AG04450 (cell line): Measurements from ENCODE around the gene LRRC58. TPM values are rescaled to one million over a fixed set of nuclear protein-coding genes. Genes with fewer than 3 reads are reported as not detected.

Experiments
- CTCF ChIA-PET: fragments of 300-600, 350-600 bp; formaldehyde crosslinking; extraction: SDS; loops from one replicate; lab custom pipeline; 2022; ENCODE audit warnings: antibody characterized with exemption, inconsistent platforms; lab: Charles Lee
- POLR2A ChIA-PET: fragments of 350-600 bp; formaldehyde crosslinking; extraction: SDS; loops from one replicate; lab custom pipeline; 2021; ENCODE audit warnings: antibody characterized with exemption, inconsistent platforms; lab: Yijun Ruan, JAX
- DNase-seq: peaks from one replicate; pipeline ENCODE4 v3.0.0-alpha.2; 2011; ENCODE audit warnings: low read depth, low spot score
- H3K27ac ChIP-seq: one replicate; pipeline ENCODE4 v1.5.1; 2012; ENCODE audit warnings: low read depth, low read length, control low read depth
- H3K27me3 ChIP-seq: one replicate; pipeline ENCODE4 v1.6.0; 2012; ENCODE audit warnings: low read length; ENCODE audit not compliant: control insufficient read depth, insufficient read depth
- H3K4me3 ChIP-seq: 2 replicates; pipeline ENCODE4 v1.5.1; 2011; ENCODE audit warnings: mild to moderate bottlenecking, low read depth, low read length, control low read depth
- H3K9me3 ChIP-seq: 2 replicates; pipeline ENCODE4 v1.5.1; 2012; ENCODE audit warnings: low read length; ENCODE audit not compliant: control insufficient read depth, insufficient read depth
- polyA plus RNA-seq: library from polyadenylated mRNA; depleted of rRNA; stranded (reverse); fragments of >200 nt; gene quantifications from 2 replicates; pipeline ENCODE4 v1.2.3, GENCODE V29; 2011
- TF ChIP-seq, protein P1 (sequence below): IDR thresholded peaks from 2 replicates; pipeline ENCODE4 v1.5.1; 2011; ENCODE audit warnings: low read depth, low read length, control low read depth, inconsistent platforms

The LRRC58 gene
- polyA plus RNA-seq, 1 experiment = 15.0 TPM

DNA sequence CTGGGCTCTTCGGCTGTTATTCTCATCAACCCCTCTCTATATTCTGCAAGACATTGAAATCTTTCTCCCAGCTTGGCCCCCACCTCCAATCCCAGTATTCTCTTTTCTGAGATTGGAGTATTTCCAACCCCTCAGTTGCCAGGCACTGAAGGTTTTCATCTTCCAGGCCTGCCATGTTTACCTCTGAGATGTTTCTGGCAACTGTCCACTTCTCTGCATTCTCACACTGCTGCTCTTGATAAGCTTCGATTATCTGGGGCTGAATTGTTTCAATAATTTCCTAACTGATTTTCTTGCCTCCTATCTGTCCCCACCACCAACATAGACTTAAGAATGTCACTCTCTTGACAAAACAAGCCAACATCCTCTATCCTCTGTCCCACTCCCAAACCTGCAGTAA lies 62.7 kb downstream of the LRRC58 start:
- Histone ChIP-seq H3K27me3 (peaks cover 31% of the 10 kb centered on the region), H3K4me3 (no peak overlapping the region), H3K27ac (no peak overlapping the region), H3K9me3 (peaks cover 6% of the 10 kb centered on the region; the same call in 1 of the 2 replicates)
- POLR2A ChIA-PET = no interaction called here
- TF ChIP-seq, protein P1, sequence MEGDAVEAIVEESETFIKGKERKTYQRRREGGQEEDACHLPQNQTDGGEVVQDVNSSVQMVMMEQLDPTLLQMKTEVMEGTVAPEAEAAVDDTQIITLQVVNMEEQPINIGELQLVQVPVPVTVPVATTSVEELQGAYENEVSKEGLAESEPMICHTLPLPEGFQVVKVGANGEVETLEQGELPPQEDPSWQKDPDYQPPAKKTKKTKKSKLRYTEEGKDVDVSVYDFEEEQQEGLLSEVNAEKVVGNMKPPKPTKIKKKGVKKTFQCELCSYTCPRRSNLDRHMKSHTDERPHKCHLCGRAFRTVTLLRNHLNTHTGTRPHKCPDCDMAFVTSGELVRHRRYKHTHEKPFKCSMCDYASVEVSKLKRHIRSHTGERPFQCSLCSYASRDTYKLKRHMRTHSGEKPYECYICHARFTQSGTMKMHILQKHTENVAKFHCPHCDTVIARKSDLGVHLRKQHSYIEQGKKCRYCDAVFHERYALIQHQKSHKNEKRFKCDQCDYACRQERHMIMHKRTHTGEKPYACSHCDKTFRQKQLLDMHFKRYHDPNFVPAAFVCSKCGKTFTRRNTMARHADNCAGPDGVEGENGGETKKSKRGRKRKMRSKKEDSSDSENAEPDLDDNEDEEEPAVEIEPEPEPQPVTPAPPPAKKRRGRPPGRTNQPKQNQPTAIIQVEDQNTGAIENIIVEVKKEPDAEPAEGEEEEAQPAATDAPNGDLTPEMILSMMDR = no peak
- CTCF ChIA-PET = interaction anchor here (0.6 to 1.3 kb wide), 3 partner anchors 45 to 131 kb away, joined by 3 to 6 read pairs (median 3); no protein-coding TSS in a partner anchor
- DNase-seq = no peak

DNA sequence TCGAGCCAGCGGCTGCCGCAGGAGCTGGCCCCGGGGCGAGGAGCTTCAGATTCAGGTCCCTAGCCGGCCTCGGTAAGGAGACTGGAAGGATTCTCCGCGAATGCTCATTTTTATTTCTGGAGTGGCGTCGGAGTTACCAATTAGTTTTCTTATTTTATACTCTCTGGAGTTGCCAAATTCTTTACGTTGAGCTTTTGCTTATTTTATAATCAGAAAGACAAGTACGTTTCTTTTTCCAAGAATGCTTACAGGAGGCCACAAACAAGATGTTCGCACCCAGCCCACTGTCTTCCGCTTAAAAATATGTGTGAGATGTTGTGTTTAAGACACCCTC lies 63.7 kb downstream of the LRRC58 start:
- Histone ChIP-seq H3K4me3 (peak overlapping the region; percentile 62), H3K27ac (no peak overlapping the region), H3K27me3 (peaks cover 31% of the 10 kb centered on the region), H3K9me3 (peaks cover 6% of the 10 kb centered on the region; the same call in 1 of the 2 replicates)
- ChIA-PET POLR2A (no interaction called here), CTCF (interaction anchor here (1.1 to 1.3 kb wide), 2 partner anchors 46 to 132 kb away, joined by 3 to 6 read pairs; no protein-coding TSS in a partner anchor)
- TF ChIP-seq, protein P1 = no peak
- no peak for DNase-seq

DNA sequence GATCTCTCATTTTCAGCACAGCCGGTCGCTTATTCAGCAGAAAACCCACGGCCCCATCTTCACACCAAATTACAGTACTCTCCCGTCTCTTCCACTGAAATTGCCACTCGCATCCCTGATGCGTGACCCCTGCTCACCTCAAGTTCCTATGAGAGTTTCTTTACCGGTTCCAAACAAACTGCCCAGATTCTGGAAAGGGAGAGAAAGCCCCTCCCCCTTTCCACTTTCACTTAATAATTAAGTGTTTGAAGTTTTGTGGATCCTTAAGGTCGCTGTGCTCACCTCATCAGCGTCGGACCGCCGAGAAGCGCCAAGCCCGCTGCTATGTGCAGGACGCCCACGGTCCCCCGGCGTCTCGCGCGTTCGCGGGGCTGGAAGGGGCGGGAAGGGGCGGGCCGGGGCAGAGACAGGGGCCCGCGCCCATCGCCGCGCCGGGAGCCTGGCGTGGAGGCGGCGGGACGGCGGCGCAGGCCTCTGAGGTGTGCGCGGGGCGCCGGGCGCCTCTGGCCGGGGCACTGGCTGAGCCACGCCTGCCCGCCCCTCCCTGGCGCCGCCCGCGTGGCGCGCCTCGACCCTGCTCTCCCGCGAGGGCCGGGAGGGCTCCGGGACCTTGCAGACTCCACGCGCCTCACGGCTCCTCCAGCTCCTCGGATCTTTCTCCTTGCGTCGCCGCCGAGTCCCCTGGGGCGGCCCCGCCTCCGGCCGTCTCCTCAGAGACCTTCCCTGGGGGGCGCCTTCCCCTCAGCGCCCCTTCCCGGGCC lies 64.2 kb downstream of the LRRC58 start, which contains the start of gene GPR156:
Gene GPR156 (minus strand): TSS at position 476 of the 761 bp plus-strand sequence. CDS start 41,124 bp downstream, outside the sequence.
- ChIA-PET CTCF (interaction anchor here (0.5 to 1.3 kb wide), 2 partner anchors 132 to 367 kb away, joined by 3 to 6 read pairs; no protein-coding TSS in a partner anchor), POLR2A (no interaction called here)

DNA sequence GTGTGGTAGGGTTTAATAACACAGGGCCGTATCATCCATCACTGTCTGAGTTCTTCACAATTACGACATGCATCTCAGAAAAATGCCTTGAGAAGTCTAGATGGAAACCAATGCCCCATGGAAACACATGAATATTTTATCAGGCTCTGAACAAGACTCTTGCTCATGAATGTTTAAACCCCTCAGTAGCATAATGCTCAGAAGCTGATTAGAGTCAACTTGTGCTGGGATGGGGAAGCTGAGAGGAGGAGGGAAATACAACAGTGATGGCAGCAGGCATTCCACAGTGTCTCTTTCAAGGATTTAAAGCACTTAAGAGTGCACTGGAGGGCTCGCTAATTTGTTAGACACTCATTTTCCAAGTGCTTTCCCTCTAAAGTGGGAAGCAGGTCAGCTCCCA lies 67.9 kb downstream of the LRRC58 start:
- no peak for DNase-seq
- Histone ChIP-seq H3K9me3 (no peaks in the 10 kb centered on the region; the same call in 1 of the 2 replicates), H3K27ac (no peak overlapping the region), H3K4me3 (no peak overlapping the region), H3K27me3 (peaks cover 14% of the 10 kb centered on the region)
- TF ChIP-seq, protein P1 = no peak
- CTCF ChIA-PET = no interaction called here
- POLR2A ChIA-PET = no interaction called here

More for the DNA sequence above, 64.2 kb downstream of the LRRC58 start, which contains the start of gene GPR156:
- H3K4me3 ChIP-seq = peak within 1 kb of the TSS; percentile 62
- H3K27ac ChIP-seq = no peak within 1 kb of the TSS
- peaks cover 31% of the 10 kb centered on the region for H3K27me3 ChIP-seq
- no peak for DNase-seq
- TF ChIP-seq, protein P1 = no peak
- peaks cover 5% of the 10 kb centered on the region; the same call in 1 of the 2 replicates for H3K9me3 ChIP-seq

DNA sequence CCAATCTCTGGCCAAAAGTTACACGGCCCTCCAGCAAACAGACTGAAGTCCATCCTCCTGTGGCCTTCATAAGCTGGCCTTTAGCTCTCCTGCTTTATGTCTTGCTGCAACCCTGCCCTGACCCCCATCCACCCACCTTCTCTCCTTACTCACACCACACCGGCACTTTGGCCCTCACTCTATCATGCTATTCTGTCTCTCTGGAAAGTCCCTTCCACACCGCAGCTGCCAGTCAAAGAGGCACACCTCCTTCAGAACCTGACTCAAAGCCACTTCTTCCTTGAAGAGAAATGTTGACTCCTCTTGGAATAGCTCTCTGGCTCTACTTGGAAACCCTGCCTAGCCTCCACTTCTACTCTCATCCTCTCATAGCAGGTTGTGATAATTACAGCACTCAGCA lies 68.6 kb downstream of the LRRC58 start:
- no peak overlapping the region for H3K4me3 ChIP-seq
- POLR2A ChIA-PET = no interaction called here
- no peak overlapping the region for H3K27ac ChIP-seq
- H3K27me3 ChIP-seq = peaks cover 12% of the 10 kb centered on the region
- DNase-seq = no peak
- no peaks in the 10 kb centered on the region; the same call in 1 of the 2 replicates for H3K9me3 ChIP-seq
- CTCF ChIA-PET = no interaction called here
- TF ChIP-seq, protein P1 = no peak
